HEK293T (cell line): ENCODE measurements around the gene UBB.

Experiments used
- ARNT ChIP-seq: fragments of 450-650 bp; IDR thresholded peaks from 2 replicates; pipeline ENCODE4 v1.6.1; 2017; ENCODE audit warnings: mild to moderate bottlenecking
- BHLHE40 ChIP-seq: fragments of 450-650 bp; IDR thresholded peaks from 2 replicates; pipeline ENCODE4 v1.6.1; 2016; ENCODE audit warnings: mild to moderate bottlenecking, moderate library complexity, borderline replicate concordance
- HDGF ChIP-seq: fragments of 450-650 bp; IDR thresholded peaks from 2 replicates; pipeline ENCODE4 v1.6.1; 2017; ENCODE audit warnings: antibody characterized with exemption, borderline replicate concordance
- SP1 ChIP-seq: fragments of 450-650 bp; IDR thresholded peaks from 2 replicates; pipeline ENCODE4 v1.6.1; 2017
- SUZ12 ChIP-seq: fragments of 450-650 bp; IDR thresholded peaks from 2 replicates; pipeline ENCODE4 v1.6.1; 2016; ENCODE audit warnings: mild to moderate bottlenecking

DNA sequence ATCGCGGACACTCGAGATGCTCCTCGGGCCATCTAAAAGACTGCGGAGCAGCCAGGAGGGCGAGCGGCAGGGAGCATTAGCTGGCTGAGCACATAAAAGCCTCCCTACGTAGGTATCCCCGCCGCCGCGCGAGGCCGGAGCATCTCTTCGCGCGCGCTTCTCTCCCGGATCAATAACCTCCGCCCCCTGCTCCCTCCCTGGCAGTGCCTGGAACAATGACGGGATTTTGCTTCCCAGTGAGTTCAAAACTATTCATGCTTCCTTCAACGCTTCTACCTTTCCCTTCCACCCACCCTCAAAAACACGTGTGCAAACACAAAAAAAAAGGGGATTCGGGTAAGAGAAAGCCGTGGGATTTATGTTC, 28.6 kb upstream of the UBB start:
- TF ChIP-seq SP1: no peak
- no peak for TF ChIP-seq SUZ12
- no peak for TF ChIP-seq ARNT
- TF ChIP-seq HDGF: no peak
- TF ChIP-seq BHLHE40: no peak
